Activated T-cell treated with anti-CD3 and anti-CD28 coated beads for 4 hours (primary cell): ENCODE measurements around the gene CCDC15.
"Not testable (repeated sequence)": the region's sequence is repeated elsewhere in the genome, so short reads cannot be mapped to it uniquely, and the experiment has no call there.

ENCODE experiments used
- DNase-seq: peaks from one replicate; pipeline ENCODE4 v3.0.0-alpha.2; 2020

Gene CCDC15

GRCh38 chr11:125001849-125002248, 47.8 kb downstream of the CCDC15 start:
- no peak for DNase-seq

GRCh38 chr11:125005491-125005890, 51.5 kb downstream of the CCDC15 start:
- DNase-seq, result no peak

GRCh38 chr11:125016413-125016812, 62.4 kb downstream of the CCDC15 start:
- no peak for DNase-seq

GRCh38 chr11:125020342-125020741, 66.3 kb downstream of the CCDC15 start:
- DNase-seq, result no peak

GRCh38 chr11:125022551-125022950, 68.5 kb downstream of the CCDC15 start:
- DNase-seq, result no peak

GRCh38 chr11:125025968-125026367, 72.0 kb downstream of the CCDC15 start:
- no peak for DNase-seq

- not testable (repeated sequence) for DNase-seq
Measured at GRCh38 chr11:125029431-125029830, 75.4 kb downstream of the CCDC15 start.

- DNase-seq, result no peak
Measured at GRCh38 chr11:125036933-125037332, 82.9 kb downstream of the CCDC15 start.

- no peak for DNase-seq
Measured at GRCh38 chr11:125049164-125049792, 95.3 kb downstream of the CCDC15 start.

- DNase-seq, result no peak
Measured at GRCh38 chr11:125052047-125052446, 98.0 kb downstream of the CCDC15 start.

GRCh38 chr11:125053167-125053566, 99.2 kb downstream of the CCDC15 start:
- DNase-seq, result no peak

GRCh38 chr11:125055107-125055715, 101.2 kb downstream of the CCDC15 start:
- no peak for DNase-seq

- DNase-seq, result not testable (repeated sequence)
Measured at GRCh38 chr11:125056111-125056510, 102.1 kb downstream of the CCDC15 start.

- no peak for DNase-seq
Measured at GRCh38 chr11:125056931-125057692, 103.1 kb downstream of the CCDC15 start.

- no peak for DNase-seq
Measured at GRCh38 chr11:125057693-125058016, 103.7 kb downstream of the CCDC15 start.

- no peak for DNase-seq
Measured at GRCh38 chr11:125061281-125061680, 107.3 kb downstream of the CCDC15 start.

- no peak for DNase-seq
Measured at GRCh38 chr11:125062218-125062930, 108.4 kb downstream of the CCDC15 start.

- peak; percentile 24 for DNase-seq
Measured at GRCh38 chr11:125062931-125063428, 109.0 kb downstream of the CCDC15 start, which contains the start of gene SLC37A2. SLC37A2 (plus strand) TSS chr11:125063305; CDS start chr11:125063368, 63 bp downstream.

- DNase-seq, result no peak
Measured at GRCh38 chr11:125063429-125064043, 109.5 kb downstream of the CCDC15 start.

- no peak for DNase-seq
Measured at GRCh38 chr11:125064070-125064469, 110.1 kb downstream of the CCDC15 start.

GRCh38 chr11:125068368-125068767, 114.4 kb downstream of the CCDC15 start:
- no peak for DNase-seq

GRCh38 chr11:125069008-125069407, 115.0 kb downstream of the CCDC15 start:
- DNase-seq, result no peak

GRCh38 chr11:125069796-125070195, 115.8 kb downstream of the CCDC15 start:
- DNase-seq, result no peak
